Measurements from ENCODE around the gene SLC12A7.

SLC12A7 gene

DNA sequence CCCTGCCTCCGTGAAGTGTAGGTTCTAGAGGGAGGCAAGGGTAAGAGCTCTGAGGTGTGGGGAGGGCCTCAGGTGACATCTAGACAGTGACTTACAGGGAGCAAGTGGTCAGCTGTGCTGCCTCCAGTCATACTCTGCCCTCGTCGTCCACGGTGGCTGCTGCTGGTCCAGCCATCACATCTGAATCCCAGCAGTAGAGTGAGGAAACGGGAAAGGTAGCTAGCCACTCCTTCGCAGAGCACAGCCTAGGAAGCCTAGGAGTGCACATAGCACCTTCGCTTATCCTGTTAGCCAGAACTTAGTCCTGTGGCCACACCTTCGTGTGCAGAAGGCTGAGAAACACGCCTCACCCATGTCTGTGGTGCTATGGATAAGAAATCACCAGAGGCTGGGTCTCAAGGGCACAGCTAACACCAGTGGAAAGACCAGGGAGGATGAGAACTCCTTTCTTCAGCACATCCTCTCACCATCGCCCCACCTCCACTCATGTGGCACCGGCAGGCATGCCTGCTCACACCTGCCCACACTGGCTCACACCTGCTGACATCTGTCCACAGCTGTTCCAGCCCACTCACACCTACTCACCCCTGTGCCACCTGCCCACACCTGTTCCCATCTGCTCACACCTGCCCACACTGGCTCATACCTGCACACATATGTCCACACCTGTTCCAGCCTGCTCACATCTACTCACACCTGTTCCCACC is 45.0 kb upstream of the SLC12A7 start:
- in situ Hi-C loops (cut with HindIII; ENCODE audit: low sequenced_read_pairs) = no loop called here
- TF ChIP-seq, protein P1, sequence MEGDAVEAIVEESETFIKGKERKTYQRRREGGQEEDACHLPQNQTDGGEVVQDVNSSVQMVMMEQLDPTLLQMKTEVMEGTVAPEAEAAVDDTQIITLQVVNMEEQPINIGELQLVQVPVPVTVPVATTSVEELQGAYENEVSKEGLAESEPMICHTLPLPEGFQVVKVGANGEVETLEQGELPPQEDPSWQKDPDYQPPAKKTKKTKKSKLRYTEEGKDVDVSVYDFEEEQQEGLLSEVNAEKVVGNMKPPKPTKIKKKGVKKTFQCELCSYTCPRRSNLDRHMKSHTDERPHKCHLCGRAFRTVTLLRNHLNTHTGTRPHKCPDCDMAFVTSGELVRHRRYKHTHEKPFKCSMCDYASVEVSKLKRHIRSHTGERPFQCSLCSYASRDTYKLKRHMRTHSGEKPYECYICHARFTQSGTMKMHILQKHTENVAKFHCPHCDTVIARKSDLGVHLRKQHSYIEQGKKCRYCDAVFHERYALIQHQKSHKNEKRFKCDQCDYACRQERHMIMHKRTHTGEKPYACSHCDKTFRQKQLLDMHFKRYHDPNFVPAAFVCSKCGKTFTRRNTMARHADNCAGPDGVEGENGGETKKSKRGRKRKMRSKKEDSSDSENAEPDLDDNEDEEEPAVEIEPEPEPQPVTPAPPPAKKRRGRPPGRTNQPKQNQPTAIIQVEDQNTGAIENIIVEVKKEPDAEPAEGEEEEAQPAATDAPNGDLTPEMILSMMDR (IDR thresholded peaks at IDR 0.05; ENCODE audit: low read depth, low read length) = no peak
- DNase-seq (ENCODE audit: low read depth, low spot score) = no peak
- H3K4me3 ChIP-seq (ENCODE audit: low read depth, low read length) = no peak overlapping the region

DNA sequence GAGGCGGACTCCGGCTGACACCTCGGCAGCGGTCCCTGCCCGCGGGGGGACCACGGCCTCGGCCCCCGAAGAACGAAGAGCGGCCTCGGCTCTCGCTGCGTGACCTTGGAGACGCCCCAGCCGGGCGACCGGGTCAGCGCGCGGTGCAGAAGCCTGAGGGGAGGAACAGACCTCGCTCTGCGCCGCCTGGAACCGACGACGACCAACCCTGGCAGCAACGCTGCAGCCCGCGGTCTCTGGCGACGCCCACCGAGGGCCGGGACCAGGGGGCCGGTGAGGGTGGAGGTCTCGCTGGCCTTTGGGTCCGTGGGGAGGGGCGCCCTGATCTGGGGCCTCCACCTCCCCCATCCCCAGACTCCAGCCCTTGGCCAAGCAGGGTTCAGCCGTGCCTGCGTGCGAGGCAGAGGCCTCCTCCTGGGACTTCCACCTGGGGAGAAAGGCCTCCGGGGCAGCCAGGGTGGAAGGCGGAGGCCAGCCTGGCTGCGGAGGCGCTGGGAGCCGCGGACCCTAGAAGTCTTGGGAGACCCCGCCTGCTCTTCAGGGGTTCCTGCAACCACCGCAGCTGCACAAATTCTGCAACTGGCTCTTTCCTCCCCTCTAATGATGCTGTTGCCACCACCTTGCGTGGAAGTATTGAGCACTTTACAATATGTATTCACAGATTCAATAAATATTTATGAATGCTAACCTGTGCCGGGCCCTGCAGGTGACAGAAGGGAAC is 44.3 kb upstream of the SLC12A7 start:
- no peak for DNase-seq (ENCODE audit: low read depth, low spot score)
- no peak overlapping the region for H3K4me3 ChIP-seq (ENCODE audit: low read depth, low read length)
- in situ Hi-C loops (cut with HindIII; ENCODE audit: low sequenced_read_pairs) = no loop called here
- TF ChIP-seq, protein P1 (IDR thresholded peaks at IDR 0.05; ENCODE audit: low read depth, low read length) = no peak

GRCh38 chr5:1155191-1156032 is 43.5 kb upstream of the SLC12A7 start:
- TF ChIP-seq, protein P1 (IDR thresholded peaks at IDR 0.05; ENCODE audit: low read depth, low read length) = no peak
- no peak for DNase-seq (ENCODE audit: low read depth, low spot score)
- no peak overlapping the region for H3K4me3 ChIP-seq (ENCODE audit: low read depth, low read length)
- in situ Hi-C loops (cut with HindIII; ENCODE audit: low sequenced_read_pairs) = no loop called here

DNA sequence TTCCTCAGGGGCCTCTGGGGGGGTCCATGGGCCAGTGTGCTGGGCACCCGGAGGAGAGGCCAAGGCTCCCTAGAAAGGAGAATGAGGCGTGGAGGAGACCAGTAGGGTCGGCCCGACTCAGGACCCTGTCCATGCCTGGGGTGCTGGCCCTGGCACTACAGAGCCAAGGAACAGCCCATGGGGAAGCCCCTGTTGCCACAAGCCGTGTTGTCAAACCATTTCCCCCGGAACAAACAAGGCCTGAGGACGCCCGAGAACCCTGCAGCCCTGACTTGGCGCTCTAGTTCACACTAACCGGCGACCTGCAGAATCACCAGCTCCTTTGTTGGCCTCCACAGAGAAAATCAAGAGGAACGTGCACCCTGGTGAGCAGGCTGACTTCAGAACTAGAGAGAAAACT is 41.6 kb upstream of the SLC12A7 start:
- DNase-seq (ENCODE audit: low read depth, low spot score) = no peak
- TF ChIP-seq, protein P1 (IDR thresholded peaks at IDR 0.05; ENCODE audit: low read depth, low read length) = no peak
- in situ Hi-C loops (cut with HindIII; ENCODE audit: low sequenced_read_pairs) = no loop called here
- no peak overlapping the region for H3K4me3 ChIP-seq (ENCODE audit: low read depth, low read length)

DNA sequence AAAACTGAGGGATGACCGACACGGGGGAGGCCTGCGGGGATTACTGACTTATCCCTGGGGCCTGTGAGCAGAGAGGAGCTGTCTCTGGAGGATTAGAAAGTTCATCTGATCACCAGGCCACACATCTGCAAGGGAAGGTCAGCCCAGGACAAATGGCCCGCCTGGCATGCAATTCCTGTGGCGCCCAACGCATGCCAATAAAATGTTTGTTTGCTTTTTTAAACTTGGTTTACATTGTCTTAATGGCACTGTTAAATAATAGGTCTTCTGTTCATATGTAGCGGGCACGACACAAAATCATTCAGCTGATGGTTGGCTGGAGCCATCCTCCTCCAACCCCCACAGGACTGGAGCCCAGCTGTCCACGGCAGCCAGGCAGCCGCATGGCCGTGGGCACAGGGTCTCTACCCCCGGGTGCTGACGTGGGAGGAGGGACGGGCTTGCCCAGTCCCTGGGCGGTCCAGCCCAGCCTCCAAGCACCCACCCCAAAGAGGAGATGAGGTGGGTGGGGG is 41.0 kb upstream of the SLC12A7 start:
- H3K4me3 ChIP-seq (ENCODE audit: low read depth, low read length) = no peak overlapping the region
- in situ Hi-C loops (cut with HindIII; ENCODE audit: low sequenced_read_pairs) = no loop called here
- no peak for DNase-seq (ENCODE audit: low read depth, low spot score)
- TF ChIP-seq, protein P1 (IDR thresholded peaks at IDR 0.05; ENCODE audit: low read depth, low read length) = no peak

GRCh38 chr5:1152156-1152555 is 40.3 kb upstream of the SLC12A7 start:
- in situ Hi-C loops (cut with HindIII; ENCODE audit: low sequenced_read_pairs) = no loop called here
- DNase-seq (ENCODE audit: low read depth, low spot score) = no peak
- no peak overlapping the region for H3K4me3 ChIP-seq (ENCODE audit: low read depth, low read length)
- TF ChIP-seq, protein P1 (IDR thresholded peaks at IDR 0.05; ENCODE audit: low read depth, low read length) = no peak
